Body of pancreas (tissue), 4 donors: ENCODE results near the gene VEZF1.

Experiments
- CTCF ChIP-seq, 7 experiments: fragments of 450-650 bp in 4 of 7; fragments of 200-600 bp in 3 of 7; sonication (generic) in 3 of 7; IDR thresholded peaks; one replicate each; pipeline ENCODE4 v1.5.1; 2016 to 2019; ENCODE audit warnings: antibody characterized with exemption in 7 of 7
- POLR2A ChIP-seq, 3 donors: fragments of 450-650 bp; IDR thresholded peaks; one replicate each; pipeline ENCODE4 v1.6.1; 2016; ENCODE audit warnings: antibody characterized with exemption in 3 of 3, mild to moderate bottlenecking in 2 of 3

GRCh38 chr17:57940653-57941329, 47.3 kb downstream of the VEZF1 start:
- TF ChIP-seq CTCF (IDR thresholded peaks at IDR 0.05): no peak
- TF ChIP-seq POLR2A (IDR thresholded peaks at IDR 0.05): no peak
